ENCODE data around the gene RNF112.

RNF112 gene

DNA sequence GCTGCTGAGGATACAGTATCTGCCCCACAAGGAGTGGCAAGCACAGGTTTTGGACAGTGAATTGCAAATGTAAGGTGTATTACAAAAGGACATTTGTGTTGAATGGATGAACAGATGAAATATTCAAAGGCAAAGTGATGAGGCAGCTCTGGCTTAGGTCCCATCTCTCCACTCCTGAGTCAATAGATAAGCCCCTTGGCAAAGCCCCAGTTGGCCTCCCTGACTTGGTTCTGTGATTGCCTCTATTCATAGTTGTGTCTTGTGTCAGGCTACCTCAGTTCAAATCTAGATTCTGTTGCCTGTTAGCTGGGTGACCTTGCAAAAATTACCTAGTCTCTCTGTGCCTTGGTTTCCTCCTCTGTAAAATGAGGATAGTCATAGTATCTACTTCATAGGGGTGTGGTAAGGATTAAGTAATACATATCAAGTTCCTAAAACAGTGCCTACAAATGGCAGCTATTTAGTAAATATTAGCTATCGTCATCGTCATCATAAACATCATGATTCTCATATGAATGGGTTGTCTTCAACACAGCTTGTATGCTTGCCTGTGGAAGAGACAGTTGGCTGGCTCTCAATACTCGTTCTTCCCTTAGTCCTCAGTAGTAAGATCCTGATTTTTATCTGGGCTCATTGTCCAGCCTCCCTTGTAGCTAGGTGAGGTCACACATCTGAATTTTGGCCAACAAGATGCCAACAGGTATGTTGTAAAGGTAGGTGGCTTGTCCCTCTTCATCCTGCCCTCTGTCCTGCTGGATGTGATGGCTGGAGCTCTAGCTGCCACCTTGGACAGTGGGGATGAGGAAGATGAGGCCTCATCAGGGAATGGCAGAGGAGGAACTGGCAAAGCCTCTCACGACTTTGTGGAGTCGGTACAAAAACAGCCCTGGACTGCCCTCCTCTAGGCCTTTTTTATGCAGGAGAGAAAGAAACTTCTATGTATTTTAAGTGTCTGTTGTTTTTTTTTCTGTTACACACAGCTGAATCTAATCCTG, 21.9 kb upstream of the RNF112 start:
- DNase-seq = no peak

DNA sequence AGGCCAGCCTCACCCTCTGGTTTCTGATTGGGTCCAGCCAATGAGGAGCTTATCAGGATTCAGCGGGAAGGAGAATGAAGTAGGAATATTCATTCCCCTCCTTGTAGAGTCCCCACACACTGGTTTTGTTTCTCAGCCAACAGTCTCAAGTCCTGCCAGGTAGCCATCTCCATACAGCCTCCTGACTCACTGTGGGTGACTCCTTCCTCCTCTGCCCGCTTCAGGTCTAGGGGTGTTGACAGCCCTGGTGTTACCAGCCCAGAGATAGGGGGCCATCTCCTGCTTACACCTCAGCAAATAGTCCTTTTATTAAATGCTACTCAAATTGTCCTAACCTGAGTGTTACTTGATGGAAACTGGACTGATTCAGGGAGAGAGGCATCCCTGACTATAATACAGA, 20.1 kb upstream of the RNF112 start:
- DNase-seq = no peak

DNA sequence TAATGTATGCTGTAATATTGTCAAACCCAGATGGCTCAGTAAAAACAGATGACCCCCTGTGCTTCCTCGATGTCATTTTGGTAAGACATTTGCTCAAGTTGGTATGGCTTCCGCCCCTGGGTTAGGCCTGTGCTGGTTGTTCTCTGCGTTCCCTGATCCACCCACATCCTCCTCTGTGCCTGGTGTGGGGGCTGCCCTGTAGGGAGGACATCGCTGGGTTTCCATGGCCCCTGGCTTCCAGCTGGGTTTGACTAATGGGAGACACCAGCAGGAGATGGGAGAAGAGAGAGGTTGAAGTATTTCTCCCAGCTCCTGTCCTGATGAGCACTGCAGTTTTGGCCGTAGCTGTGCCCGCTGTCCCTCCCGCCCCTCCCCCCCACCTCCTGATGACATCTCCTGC, 19.6 kb upstream of the RNF112 start:
- DNase-seq = no peak

DNA sequence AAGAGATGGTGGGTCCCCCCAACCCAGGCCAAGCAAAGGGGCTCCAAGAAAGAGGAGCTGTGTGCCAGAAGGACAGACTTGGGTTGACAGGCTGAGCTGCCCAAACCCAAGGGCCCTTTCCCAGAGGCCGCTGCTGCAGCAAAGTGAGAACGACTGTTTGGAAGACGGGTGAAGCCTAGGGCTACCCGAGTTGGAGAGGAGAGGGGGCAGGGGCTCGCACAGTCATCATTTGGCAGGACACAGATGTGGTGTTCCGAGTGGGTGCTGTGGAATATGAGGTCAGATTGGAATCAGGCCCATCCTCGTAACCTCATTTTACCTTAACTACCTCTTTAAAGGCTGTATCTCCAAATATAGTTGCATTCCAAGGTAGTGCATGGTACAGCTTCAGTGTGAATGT, 18.7 kb upstream of the RNF112 start:
- no peak for DNase-seq

DNA sequence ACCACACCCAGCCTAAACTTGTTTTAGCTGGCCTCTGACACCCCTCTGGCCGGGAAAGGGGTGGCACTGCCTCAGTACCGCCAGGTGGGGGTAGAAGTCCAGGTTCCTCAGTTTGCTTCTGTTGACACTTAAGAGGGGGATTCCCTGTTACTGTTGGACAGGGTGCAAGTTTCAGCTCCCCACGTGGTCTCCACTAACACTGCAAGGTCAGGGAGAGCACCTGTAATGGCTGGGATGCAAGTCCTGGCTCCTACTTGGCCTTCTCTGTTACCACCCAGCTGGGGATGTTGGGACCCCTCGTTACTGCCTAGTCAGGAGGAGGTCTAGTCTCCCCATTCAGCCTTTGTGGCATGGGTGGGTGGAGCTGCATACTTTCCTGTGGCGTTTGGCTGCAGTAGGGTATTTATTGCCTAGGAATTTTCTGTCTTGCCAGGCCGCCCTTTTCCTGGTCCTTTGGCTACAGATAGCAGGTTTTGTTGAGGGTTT, 13.4 kb upstream of the RNF112 start:
- DNase-seq = no peak

DNA sequence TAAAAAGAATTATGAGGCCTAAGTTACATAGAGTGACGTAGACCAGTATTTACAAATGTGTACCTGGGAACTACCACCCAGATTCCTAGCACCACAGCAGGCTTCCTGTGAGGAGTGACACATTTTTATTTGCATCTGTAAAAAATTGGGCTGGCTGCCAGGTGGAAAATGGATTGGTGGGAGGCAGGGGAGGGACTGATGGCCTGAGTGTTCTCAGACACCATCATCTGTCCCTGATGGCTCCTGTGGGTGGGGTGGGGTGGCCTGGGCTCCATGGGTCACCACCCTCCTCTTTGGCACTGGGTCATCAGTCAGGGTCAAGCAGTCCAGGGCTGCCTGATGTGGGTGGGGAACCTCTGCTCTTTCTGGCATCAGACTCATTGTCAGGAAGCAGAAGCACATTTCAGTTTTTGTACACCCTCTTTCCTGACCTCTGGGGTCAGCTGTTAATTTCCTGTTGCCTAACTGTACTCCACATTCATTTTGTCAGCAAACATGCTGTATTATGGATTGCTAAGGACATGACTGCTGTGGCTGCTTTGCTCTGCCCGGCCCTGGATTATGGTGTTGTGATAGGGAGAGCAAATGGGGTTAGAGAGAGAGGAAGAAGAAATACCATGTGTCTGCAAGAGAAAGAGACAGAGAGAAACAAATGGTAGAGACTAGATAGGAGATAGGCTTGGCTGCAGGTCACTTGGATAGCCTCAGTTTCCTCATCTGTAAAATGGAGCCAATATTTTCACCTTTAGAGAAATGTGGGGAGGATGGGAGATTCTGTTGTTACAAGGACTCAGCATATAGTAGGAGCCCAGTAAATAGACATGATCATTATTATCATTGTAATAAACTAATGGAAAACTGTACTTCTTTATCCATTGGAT, 12.5 kb upstream of the RNF112 start:
- peak in 1 of 2 experiments; percentile 38 for DNase-seq

DNA sequence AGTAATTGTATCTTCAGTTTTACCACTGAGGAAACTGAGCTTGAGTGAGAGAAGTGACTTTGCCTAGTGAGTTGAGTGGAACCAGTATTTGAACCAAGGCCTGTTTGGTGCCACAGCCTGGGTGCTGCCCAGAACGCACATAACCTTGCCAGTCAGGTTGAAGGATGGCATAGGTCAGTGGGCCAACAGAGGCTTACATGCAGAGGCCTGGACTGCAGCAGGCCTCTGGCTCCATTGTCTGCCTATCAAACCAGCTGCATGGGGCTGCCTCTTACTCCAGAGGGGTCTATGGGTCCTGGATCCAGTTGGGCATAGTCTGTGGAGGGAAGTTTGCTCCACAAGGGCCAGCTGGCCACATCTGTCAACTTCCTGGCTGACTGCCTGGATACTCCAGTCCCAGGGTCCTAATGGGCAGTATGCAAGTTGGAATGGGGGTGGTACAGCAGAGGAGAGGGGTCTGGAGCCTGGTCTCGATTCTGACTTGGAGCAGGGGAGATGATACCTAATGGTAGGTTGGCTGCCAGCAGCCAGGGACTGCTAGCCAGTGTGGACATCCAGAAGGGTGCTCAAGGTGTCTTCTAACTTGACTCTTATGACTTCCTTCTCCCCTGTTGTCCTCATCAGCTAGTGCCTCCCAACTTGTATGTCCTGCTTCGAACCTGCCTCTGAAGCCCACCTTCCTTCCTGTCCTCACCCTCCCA, 11.1 kb upstream of the RNF112 start:
- DNase-seq = no peak

DNA sequence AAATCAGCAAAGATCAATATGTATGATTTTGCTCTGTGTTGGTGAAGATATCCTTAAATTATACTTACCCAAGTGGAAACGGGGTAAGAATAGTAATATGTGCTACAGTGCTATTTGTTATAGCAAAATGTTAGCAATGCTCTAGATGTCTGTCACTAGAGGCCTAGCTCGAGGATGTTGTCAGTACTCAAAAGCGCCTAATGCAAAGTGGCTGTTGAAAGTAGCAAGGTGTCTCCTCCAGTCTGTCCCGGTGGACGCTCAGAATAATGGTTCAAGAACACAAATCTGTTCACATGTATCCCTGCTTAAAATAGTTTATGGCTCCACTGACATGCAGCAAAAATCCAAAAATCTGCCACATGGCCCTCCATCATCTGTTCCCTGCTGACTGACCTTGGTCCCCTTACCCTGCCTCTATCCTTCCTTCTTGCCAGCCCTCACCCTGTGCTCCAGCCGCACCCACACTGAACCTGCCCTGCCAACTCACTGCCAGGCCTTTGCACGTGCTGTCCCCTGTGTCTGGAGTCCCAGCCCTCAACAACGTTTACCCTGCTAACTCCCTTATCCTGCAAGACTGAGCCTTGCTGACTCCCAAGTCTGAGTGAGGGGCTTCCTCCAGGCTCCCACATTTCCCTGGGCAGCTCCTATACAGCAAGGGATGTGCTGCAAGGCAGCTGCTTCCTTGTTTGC, 9.6 kb upstream of the RNF112 start:
- DNase-seq = no peak

DNA sequence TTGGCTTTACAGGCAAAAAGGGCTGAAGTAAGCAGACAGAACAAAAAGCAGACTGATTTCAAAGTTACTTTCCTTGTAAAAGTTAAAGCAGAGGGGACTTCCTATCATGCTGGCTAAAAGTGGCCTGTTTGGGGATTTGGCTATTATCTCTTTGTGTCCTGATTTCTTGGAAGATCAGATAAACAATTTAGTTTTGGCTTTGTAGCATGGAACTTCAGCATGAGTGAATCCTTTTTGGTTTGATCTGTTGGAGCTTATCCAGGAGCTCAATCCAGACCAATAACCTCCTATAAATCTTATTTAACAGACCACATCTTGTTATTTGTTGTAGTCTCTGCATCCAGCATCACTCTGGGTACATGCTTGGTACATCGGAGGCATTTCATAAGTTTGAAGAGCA, 8.9 kb upstream of the RNF112 start:
- DNase-seq = no peak

DNA sequence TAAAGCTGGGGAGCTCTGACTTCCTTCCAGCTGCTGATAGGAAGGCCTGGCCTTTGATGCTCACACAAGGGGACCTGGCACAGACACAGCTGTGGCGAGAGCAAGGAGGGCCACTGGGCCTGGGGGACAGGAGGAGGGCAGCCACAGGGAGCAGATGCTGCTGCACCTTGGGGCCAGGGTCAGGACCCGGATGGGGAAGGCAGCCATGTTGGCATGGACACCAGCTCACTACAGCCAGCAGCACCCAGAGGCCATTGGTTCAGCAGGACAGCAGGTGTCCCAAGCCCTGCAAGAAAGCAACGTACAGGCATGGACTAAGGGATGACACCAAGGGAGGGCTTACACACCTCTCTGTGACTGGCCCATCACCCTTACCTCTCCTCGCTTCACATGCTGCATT, 8.0 kb upstream of the RNF112 start:
- DNase-seq = no peak

DNA sequence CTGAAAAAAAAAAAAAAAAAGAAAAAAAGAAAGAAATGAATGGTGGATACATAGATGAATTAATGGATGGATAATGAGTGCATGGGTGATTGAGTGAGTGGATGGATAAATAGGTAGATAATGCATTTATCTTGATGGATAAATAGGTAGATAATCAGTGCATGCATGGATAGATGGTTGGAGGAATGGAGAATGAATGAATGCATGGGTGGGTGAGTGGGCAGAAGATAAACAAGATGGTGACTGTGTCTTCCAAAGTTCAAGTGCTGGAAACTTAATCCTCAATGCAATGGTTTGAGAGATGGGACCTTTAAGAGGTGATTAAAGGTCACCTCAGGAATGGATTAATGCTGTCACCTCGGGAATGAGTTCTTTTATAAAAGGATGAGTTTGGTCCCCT, 6.8 kb upstream of the RNF112 start:
- no peak for DNase-seq

DNA sequence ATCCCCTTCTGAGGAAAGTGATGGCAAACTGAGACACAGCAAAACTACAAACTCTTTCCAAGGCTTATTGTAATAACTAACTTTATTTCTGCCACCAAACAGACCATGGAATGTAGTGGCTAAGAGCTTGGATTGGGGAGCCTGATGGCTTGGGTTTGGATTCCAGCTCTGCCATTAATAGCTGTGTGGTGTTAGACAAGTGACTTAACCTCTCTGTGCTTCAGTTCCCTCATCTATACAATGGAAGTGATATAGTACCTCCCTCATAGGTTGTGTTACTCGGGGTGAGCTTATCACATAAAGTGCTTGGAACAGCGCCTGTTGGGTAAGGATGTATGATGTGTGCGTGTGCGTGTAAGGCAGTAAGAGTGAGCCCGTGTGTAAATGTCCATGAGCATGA, 5.9 kb upstream of the RNF112 start:
- no peak for DNase-seq

DNA sequence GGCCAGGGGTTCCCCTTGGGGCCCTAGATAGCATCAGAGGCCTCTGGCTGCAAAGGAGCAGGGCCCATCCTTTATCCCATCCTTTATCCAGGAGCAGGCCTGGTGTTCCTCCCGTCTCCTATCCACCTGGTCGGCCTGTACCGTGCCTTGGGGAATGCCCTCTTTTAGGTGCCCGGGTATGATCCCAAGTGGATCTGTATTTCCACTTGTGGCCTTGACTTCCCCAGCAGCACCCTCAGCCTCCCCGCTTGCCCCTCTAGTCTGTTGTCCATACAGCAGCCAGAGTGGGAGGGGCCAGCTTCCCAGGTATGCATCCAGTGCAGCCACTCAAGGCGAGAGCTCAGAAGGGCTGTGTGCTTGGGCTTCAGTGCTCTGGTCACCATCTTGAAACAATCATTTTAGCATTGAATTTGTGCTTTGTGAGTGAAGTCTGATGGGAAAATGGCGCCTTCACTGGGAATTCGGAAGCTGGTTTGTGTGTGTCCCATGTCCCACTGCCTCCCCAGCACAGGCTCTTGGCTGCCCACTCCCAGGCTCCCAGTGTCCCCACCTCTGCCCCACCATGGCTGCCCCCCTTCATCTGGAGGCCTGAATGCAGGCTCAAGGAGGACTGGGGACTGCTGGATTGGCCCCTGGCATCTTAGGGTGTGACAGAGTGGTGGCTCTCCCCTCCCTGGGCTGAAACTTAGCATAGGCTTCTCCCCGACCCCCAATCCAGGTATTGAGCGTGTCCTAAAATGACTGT, 3.3 kb upstream of the RNF112 start:
- DNase-seq = no peak

DNA sequence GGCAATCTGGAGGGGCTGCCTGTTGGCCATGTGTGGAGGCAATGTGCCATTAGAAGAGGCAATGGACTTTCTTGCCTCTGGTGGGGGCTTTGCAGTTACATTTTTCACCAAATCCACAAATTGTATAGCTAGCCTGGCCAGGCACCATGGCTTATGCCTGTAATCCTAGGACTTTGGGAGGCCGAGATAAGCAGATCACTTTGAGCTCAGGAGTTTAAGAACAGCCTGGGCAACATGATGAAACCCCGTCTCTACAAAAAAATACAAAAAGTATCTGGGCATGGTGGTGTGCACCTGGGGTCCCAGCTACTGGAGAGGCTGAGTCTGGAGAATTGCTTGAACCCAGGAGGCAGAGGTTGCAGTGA, 2.7 kb upstream of the RNF112 start:
- DNase-seq = no peak

DNA sequence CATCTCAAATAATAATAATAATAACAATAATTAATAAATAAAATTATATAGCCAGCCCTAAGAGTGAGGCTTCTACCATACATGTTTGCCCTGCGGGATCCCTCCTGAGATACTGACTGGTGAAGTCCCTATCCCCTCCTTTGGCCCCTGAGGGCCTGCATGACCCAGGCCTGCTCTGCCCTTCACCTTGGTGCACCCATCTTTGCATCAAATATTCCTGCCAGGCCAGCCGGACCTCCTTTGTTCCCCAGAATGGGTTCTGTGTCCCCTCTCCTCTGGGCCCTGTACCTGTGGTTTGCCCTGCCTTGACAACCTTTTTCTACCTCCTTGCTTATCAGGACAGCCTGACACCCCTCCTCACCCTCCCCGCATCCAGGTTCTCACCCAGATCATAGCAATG, 2.0 kb upstream of the RNF112 start:
- no peak for DNase-seq

DNA sequence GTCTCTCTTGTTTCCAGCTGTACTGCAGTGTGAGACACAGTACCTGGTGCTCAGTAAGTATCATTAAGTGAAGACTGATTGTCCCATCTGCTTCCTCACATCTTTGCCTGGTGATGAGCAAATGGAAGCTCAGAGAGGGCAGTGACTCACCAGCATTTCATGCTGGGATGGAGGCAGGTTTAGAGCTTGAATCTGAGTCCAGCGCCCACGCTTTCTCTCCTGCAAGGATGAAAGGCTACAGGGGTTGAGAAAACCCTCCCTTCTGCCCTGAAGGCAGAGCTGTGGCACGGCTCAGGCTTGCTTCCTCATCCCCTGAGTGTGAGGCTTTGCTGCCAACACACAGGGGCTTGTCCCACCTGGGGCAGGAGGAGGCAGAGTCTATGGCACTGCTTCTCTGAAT, 1.5 kb upstream of the RNF112 start:
- peak in 1 of 2 experiments; percentile 34 for DNase-seq

DNA sequence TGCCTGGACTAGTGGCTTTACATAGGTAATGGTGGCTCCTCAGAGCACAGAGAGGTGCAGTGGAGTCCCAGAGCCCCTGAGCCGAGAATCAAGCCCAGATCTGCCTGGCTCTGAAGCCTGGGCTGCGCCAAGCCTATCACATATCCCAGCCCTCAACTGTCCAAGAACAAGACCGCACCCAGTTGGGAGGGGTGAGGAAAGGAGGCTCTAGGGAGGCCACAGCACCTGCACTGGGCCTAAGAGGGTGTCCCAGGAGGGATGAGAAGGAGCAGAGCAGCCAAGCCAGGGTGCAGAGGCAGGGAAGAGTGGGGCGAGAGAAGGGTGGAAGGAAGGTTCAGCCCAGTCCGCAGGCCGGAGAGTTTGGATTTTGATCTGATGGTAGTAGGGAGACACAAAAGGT, 941 bp upstream of the RNF112 start:
- no peak for DNase-seq

DNA sequence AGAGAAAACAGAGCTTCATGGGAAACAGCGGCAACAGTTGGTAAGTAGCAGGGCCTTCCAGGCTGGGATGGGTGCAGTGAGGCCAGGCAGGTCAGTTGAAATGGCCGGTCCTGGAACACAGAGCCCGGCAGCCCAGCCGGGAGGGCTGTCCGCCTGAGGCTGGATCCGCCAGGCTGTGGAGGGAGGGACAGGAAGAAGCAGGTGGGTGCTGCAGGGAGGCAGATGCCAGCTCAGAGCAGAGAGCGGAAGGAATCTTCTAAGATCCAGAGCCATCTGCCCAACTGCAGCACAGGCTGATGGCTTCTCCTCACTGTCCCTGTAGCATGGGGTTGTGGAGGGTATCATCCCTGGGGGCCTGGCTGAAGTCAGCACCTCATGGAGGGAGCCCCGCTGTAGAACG, 599 bp downstream of the RNF112 start:
- peak; percentile 19 to 87 for DNase-seq

DNA sequence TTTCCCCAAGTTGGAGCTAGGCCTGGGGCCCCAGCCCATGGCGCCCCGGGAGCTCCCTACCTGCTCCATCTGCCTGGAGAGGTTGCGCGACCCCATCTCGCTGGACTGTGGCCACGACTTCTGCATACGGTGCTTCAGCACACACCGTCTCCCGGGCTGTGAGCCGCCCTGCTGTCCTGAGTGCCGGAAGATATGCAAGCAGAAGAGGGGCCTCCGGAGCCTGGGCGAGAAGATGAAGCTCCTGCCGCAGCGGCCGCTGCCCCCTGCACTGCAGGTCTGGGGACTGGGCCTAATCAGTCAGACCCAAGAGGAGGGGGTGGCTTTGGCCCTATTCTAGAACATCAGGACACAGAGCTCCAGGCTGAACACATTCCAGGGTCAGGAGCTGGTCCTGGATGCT, 1.5 kb downstream of the RNF112 start:
- no peak for DNase-seq

DNA sequence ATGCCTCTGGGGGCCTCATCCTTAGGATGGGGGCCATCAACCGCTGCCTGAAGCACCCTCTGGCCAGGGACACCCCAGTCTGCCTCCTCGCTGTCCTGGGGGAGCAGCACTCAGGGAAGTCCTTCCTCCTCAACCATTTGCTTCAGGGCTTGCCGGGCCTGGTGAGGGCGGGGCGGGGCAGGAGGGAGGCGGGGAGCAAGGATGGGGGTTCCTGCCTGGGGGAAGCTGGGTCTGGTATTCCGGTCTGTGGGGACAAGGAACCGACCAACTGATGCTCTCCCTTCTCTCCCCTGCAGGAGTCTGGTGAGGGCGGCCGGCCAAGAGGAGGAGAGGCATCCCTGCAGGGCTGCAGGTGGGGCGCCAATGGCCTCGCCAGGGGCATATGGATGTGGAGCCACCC, 2.0 kb downstream of the RNF112 start:
- DNase-seq = no peak

DNA sequence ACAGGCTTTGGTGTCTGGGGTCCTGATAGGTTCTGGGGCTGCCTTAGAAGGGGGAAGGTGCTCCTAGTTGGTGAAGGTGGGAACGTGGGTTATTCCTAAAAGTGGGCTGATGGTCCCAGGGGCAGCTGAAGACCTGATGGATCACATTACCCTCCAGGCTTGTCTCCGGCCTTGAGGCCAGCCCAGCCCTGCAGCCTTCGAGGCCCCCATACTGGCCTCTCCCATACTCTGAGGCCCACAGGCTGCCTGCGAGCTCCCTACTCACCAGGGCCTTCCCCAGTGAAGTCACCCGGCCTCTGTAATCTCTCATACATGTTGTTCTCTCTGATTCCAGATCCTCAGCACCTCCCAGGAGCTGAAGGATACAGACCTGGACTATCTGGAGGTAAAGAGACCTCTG, 2.7 kb downstream of the RNF112 start:
- DNase-seq = no peak

All from NCI-H524 (cell line).